Iris pigment epithelial cell (primary cell): ENCODE measurements around the gene CYP4F11.
"Not testable (repeated sequence)": the region's sequence is repeated elsewhere in the genome, so short reads cannot be mapped to it uniquely, and the experiment has no call there.

Source experiments
- DNase-seq: peaks from one replicate; pipeline ENCODE4 v3.0.0-alpha.2; 2011; ENCODE audit warnings: low read depth

CYP4F11 gene

GRCh38 chr19:15934332-15935078 lies at the start of gene CYP4F11:
TSS of gene CYP4F11 (minus strand) at chr19:15934529. CDS start at chr19:15934408, 121 bp downstream.
- DNase-seq, result no peak

GRCh38 chr19:15979293-15979692 lies 45.0 kb upstream of the CYP4F11 start:
- DNase-seq, result no peak

- DNase-seq, result no peak
These were observed 43.4 kb upstream of the CYP4F11 start for GRCh38 chr19:15977690-15978089.

GRCh38 chr19:15976836-15977689 lies 42.7 kb upstream of the CYP4F11 start:
- no peak for DNase-seq

GRCh38 chr19:15974856-15975255 lies 40.5 kb upstream of the CYP4F11 start:
- no peak for DNase-seq

- DNase-seq, result not testable (repeated sequence)
These were observed 37.7 kb upstream of the CYP4F11 start for GRCh38 chr19:15972043-15972442.

- no peak for DNase-seq
These were observed 37.0 kb upstream of the CYP4F11 start for GRCh38 chr19:15971224-15971780.

GRCh38 chr19:15964231-15964630 lies 29.9 kb upstream of the CYP4F11 start:
- DNase-seq, result no peak

GRCh38 chr19:15962319-15962718 lies 28.0 kb upstream of the CYP4F11 start:
- DNase-seq, result no peak

GRCh38 chr19:15954820-15955219 lies 20.5 kb upstream of the CYP4F11 start:
- no peak for DNase-seq

- no peak for DNase-seq
These were observed 14.1 kb upstream of the CYP4F11 start, which contains the start of gene OR10H4 for GRCh38 chr19:15948223-15949058. TSS of gene OR10H4 (plus strand) at chr19:15949008. CDS start at chr19:15949008, 0 bp downstream.

GRCh38 chr19:15945301-15945700 lies 11.0 kb upstream of the CYP4F11 start:
- no peak for DNase-seq

GRCh38 chr19:15944401-15944800 lies 10.1 kb upstream of the CYP4F11 start:
- no peak for DNase-seq

GRCh38 chr19:15937771-15938170 lies 3.4 kb upstream of the CYP4F11 start:
- DNase-seq, result no peak

- no peak for DNase-seq
These were observed 2.6 kb upstream of the CYP4F11 start for GRCh38 chr19:15936950-15937349.

GRCh38 chr19:15936173-15936572 lies 1.8 kb upstream of the CYP4F11 start:
- DNase-seq, result no peak

- DNase-seq, result no peak
These were observed 906 bp upstream of the CYP4F11 start for GRCh38 chr19:15935167-15935702.

- DNase-seq, result not testable (repeated sequence)
These were observed 483 bp downstream of the CYP4F11 start for GRCh38 chr19:15933761-15934331.

GRCh38 chr19:15928321-15928720 lies 6.0 kb downstream of the CYP4F11 start:
- DNase-seq, result no peak

GRCh38 chr19:15926484-15926883 lies 7.8 kb downstream of the CYP4F11 start:
- DNase-seq, result no peak

GRCh38 chr19:15923702-15924101 lies 10.6 kb downstream of the CYP4F11 start:
- no peak for DNase-seq
